ENCODE data around the gene CRTC2. TPM values are rescaled to one million over a fixed set of nuclear protein-coding genes. Genes with fewer than 3 reads are reported as not detected.
A peak's percentile ranks its signal among the peaks of the same experiment; 100 is the strongest.

CRTC2 gene
- total RNA-seq, 4 donors from 2014 or later: 17.4 to 43.7 (median 23.4) TPM

DNA sequence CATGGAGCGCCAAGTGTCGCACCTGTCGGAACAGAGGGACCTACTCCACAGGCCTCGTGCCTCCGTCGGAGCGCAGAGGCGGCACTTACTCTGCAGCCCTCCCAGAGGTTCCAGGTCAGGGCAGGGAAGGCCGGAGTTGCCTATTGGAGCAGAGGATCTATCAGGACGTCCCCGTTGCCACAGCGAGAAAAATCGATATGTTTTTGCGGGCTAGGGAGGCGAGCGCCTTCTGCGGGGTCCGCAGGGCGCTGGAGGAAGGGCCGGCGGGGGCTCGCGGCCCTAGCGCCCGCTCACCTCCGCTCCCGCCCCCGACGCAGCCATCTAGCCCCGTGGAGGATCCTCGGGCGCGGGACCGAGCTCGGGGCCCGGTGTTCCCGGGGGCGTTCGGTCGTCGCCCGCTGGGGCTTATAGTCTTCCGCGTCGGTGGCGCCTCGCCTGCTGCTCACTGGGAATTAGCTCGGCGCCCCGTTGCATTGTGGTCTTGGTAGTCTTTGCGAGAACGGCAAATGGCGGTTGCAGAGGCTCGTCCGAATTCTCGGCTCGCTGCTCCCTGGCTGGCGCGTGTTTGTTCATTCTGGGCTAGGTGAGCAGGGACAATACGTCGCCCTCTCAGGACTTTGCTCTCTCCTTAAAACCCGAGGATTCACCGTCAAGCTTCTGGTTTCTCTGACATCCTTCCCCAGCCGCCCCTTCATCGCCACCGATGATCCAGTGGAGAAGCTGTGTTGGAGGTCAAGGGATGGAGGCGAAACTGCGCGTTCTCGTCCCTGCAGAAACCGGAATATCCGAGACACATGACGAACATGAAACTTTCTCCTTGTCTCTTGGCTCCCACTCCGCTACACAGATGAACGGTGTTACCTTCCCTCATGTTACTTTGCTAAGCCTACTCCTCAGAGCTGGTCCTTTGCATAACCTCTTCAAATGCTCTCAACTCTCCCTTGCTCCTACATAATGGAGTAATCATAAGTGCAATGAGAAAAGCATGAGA is 19.1 kb upstream of the CRTC2 start, which contains the start of gene JTB:
Gene JTB, minus strand, starts transcription at position 425 of the 991 bp plus-strand sequence. Its CDS starts 422 bp downstream, at position 3.
- H3K27me3 ChIP-seq: no peaks in the 10 kb centered on the region
- DNase-seq (ENCODE audit: low spot score in 2 of 2): peak; percentile 87 to 92
- TF ChIP-seq, protein P1, sequence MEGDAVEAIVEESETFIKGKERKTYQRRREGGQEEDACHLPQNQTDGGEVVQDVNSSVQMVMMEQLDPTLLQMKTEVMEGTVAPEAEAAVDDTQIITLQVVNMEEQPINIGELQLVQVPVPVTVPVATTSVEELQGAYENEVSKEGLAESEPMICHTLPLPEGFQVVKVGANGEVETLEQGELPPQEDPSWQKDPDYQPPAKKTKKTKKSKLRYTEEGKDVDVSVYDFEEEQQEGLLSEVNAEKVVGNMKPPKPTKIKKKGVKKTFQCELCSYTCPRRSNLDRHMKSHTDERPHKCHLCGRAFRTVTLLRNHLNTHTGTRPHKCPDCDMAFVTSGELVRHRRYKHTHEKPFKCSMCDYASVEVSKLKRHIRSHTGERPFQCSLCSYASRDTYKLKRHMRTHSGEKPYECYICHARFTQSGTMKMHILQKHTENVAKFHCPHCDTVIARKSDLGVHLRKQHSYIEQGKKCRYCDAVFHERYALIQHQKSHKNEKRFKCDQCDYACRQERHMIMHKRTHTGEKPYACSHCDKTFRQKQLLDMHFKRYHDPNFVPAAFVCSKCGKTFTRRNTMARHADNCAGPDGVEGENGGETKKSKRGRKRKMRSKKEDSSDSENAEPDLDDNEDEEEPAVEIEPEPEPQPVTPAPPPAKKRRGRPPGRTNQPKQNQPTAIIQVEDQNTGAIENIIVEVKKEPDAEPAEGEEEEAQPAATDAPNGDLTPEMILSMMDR (IDR thresholded peaks at IDR 0.05): peak in 1 of 5 experiments; percentile 45
- peak; percentile 86 to 96 for TF ChIP-seq POLR2A (IDR thresholded peaks at IDR 0.05)
- TF ChIP-seq EP300 (IDR thresholded peaks at IDR 0.05): peak; percentile 31 to 96
- peaks cover 0 to 59% (median 0%) of the 10 kb centered on the region in 3 donors for H3K36me3 ChIP-seq
- H3K4me1 ChIP-seq: peaks cover 0 to 27% (median 12%) of the 10 kb centered on the region in 4 donors
- peak within 1 kb of the TSS; percentile 82 to 98 (median 94) for H3K27ac ChIP-seq
- H3K9me3 ChIP-seq: no peaks in the 10 kb centered on the region
- peak within 1 kb of the TSS; percentile 83 to 100 (median 98) for H3K4me3 ChIP-seq
- WGBS, 2 donors: 0% methylated on average over 54 to 75 of the region's 75 CpGs

DNA sequence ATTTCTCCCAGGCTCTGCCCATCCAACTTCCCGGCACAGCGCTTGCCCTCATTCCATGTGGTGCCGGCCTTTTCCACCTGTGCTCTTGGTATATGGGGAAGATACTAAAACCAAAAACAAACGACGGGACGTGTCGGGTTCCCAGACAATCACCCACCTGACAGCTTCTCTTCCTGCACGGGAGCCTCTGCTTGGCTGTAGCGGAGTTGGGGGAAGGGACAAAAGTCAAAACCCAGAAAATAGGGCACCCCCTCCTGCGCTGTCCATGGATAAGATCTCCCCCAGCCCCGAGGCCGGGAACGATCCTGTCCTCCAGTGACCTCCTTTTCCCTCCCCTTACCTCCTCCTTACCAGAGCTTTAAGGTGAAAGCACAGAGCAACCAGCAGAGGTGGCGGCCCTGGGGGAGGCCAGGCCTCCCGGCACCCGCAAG is 18.4 kb upstream of the CRTC2 start:
- no peaks in the 10 kb centered on the region for H3K9me3 ChIP-seq
- no peaks in the 10 kb centered on the region for H3K27me3 ChIP-seq
- WGBS, 2 donors: 1 to 2% methylated on average over 16 of the region's 16 CpGs
- peaks cover 0 to 24% (median 12%) of the 10 kb centered on the region in 4 donors for H3K4me1 ChIP-seq
- no peak for TF ChIP-seq POLR2A (IDR thresholded peaks at IDR 0.05)
- TF ChIP-seq, protein P1 (IDR thresholded peaks at IDR 0.05): no peak
- no peak for TF ChIP-seq EP300 (IDR thresholded peaks at IDR 0.05)
- DNase-seq (ENCODE audit: low spot score in 2 of 2): no peak
- H3K36me3 ChIP-seq: peaks cover 0 to 59% (median 0%) of the 10 kb centered on the region in 3 donors
- H3K4me3 ChIP-seq: peak overlapping the region; percentile 83 to 100 (median 98)
- peak overlapping the region; percentile 82 to 98 (median 94) for H3K27ac ChIP-seq

DNA sequence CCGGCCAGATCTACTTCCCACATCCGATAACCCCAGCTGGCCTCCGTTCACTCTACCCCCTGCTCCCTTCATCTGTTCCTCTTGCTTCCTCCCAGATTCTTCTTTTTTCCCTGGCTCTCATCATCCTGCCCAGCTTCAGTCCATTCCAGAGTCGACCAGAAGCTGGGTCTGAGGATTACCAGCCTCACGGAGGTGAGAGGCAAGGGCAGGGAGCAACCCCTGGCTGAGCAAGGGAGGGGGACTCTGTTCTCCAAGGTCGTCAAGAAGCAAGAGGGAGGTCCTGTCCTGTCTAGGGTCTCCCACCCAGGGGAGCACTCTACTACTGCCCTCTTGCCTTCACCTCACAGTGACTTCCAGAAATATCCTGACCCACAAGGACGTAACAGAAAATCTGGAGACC is 15.1 kb upstream of the CRTC2 start:
- no peaks in the 10 kb centered on the region for H3K27me3 ChIP-seq
- peaks cover 0 to 40% (median 0%) of the 10 kb centered on the region in 3 donors for H3K36me3 ChIP-seq
- H3K27ac ChIP-seq: no peak overlapping the region
- no peak for DNase-seq (ENCODE audit: low spot score in 2 of 2)
- WGBS, 2 donors: 71 to 77% methylated on average over 7 of the region's 7 CpGs
- no peaks in the 10 kb centered on the region for H3K9me3 ChIP-seq
- TF ChIP-seq, protein P1 (IDR thresholded peaks at IDR 0.05): no peak
- TF ChIP-seq POLR2A (IDR thresholded peaks at IDR 0.05) (no peak), EP300 (IDR thresholded peaks at IDR 0.05) (no peak)
- H3K4me3 ChIP-seq: no peak overlapping the region
- peaks cover 0 to 27% (median 14%) of the 10 kb centered on the region in 4 donors for H3K4me1 ChIP-seq

DNA sequence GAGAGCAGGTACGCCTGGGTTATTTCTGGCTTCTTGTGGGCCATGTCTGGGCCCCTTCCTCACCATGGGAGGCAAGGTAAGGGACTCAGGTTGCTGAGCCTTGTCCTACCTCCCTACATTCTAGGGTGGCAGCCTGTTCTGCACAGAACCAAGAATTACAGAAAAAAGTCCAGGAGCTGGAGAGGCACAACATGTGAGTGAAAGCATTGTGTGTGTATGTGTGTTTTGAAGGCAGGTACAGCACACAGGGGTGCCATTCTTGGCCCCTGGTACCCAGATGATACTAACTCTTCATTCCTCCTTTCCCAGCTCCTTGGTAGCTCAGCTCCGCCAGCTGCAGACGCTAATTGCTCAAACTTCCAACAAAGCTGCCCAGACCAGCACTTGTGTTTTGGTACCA is 14.7 kb upstream of the CRTC2 start:
- peaks cover 0 to 27% (median 15%) of the 10 kb centered on the region in 4 donors for H3K4me1 ChIP-seq
- no peak overlapping the region for H3K27ac ChIP-seq
- 92 to 93% methylated on average over 3 of the region's 3 CpGs for WGBS, 2 donors
- no peaks in the 10 kb centered on the region for H3K27me3 ChIP-seq
- H3K36me3 ChIP-seq: peaks cover 0 to 40% (median 0%) of the 10 kb centered on the region in 3 donors
- no peak for DNase-seq (ENCODE audit: low spot score in 2 of 2)
- no peaks in the 10 kb centered on the region for H3K9me3 ChIP-seq
- H3K4me3 ChIP-seq: no peak overlapping the region
- TF ChIP-seq, protein P1 (IDR thresholded peaks at IDR 0.05): no peak
- no peak for TF ChIP-seq POLR2A (IDR thresholded peaks at IDR 0.05)
- TF ChIP-seq EP300 (IDR thresholded peaks at IDR 0.05): no peak
